Ovary (tissue), 3 donors: ENCODE measurements around the gene IFRD2.

Experiments
- CTCF ChIP-seq, 3 donors: fragments of 450-650 bp in 2 of 3; fragments of 200-600 bp in 1 of 3; IDR thresholded peaks; one replicate each; pipeline versions ENCODE4 v1.5.1 to v1.8.0; 2016 to 2022; ENCODE audit warnings: antibody characterized with exemption in 3 of 3, mild to moderate bottlenecking in 1 of 3
- EP300 ChIP-seq: sonication (generic); formaldehyde crosslinking; IDR thresholded peaks from one replicate; pipeline ENCODE4 v1.6.1; 2017; ENCODE audit warnings: antibody characterized with exemption
- POLR2A ChIP-seq: fragments of 450-650 bp; IDR thresholded peaks from one replicate; pipeline ENCODE4 v1.6.1; 2017; ENCODE audit warnings: antibody characterized with exemption, mild to moderate bottlenecking, moderate library complexity
- donor health status: DM: no; HTN: no; CAD: no.

GRCh38 chr3:50288387-50289007 lies 3.7 kb downstream of the IFRD2 start:
- TF ChIP-seq CTCF (IDR thresholded peaks at IDR 0.05) (no peak), POLR2A (no peak), EP300 (no peak)
